Effector memory CD4-positive, alpha-beta T cell (primary cell): ENCODE results near the gene CREBL2.
"Not testable (repeated sequence)": the region's sequence is repeated elsewhere in the genome, so short reads cannot be mapped to it uniquely, and the experiment has no call there.

Source experiments
- DNase-seq, 3 donors: peaks; one replicate each; pipeline ENCODE4 v3.0.0-alpha.2; 2020
- H3K27ac ChIP-seq: 2 replicates; pipeline ENCODE4 v1.7.0; 2013; ENCODE audit warnings: mild to moderate bottlenecking, low read length, moderate library complexity; ENCODE audit not compliant: insufficient read depth, poor library complexity, severe bottlenecking
- H3K27me3 ChIP-seq: replicated peaks from 2 replicates; pipeline ENCODE4 v1.7.0; 2013; ENCODE audit warnings: mild to moderate bottlenecking, low read length; ENCODE audit not compliant: insufficient read depth, control insufficient read depth, poor library complexity, severe bottlenecking
- H3K36me3 ChIP-seq: 2 replicates; pipeline ENCODE4 v1.7.0; 2013; ENCODE audit warnings: mild to moderate bottlenecking, low read length, moderate library complexity; ENCODE audit not compliant: control insufficient read depth, insufficient read depth
- H3K4me1 ChIP-seq: 2 replicates; pipeline ENCODE4 v1.7.0; 2013; ENCODE audit warnings: low read length, mild to moderate bottlenecking; ENCODE audit not compliant: control insufficient read depth, insufficient read depth, poor library complexity, severe bottlenecking
- H3K4me3 ChIP-seq: 2 replicates; pipeline ENCODE4 v1.7.0; 2013; ENCODE audit warnings: low read length, low read depth, mild to moderate bottlenecking; ENCODE audit not compliant: insufficient read depth, poor library complexity, severe bottlenecking
- H3K9me3 ChIP-seq: 2 replicates; pipeline ENCODE4 v1.7.0; 2013; ENCODE audit warnings: mild to moderate bottlenecking, low read length, moderate library complexity; ENCODE audit not compliant: control insufficient read depth
- total RNA-seq, 3 donors: gene quantifications; one replicate each; lab custom pipeline; 2026; lab: John Stamatoyannopoulos, UW

CREBL2 gene, protein sequence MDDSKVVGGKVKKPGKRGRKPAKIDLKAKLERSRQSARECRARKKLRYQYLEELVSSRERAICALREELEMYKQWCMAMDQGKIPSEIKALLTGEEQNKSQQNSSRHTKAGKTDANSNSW
- total RNA-seq = 54.2 to 118 (median 60.8) reads per million in 3 donors

DNA sequence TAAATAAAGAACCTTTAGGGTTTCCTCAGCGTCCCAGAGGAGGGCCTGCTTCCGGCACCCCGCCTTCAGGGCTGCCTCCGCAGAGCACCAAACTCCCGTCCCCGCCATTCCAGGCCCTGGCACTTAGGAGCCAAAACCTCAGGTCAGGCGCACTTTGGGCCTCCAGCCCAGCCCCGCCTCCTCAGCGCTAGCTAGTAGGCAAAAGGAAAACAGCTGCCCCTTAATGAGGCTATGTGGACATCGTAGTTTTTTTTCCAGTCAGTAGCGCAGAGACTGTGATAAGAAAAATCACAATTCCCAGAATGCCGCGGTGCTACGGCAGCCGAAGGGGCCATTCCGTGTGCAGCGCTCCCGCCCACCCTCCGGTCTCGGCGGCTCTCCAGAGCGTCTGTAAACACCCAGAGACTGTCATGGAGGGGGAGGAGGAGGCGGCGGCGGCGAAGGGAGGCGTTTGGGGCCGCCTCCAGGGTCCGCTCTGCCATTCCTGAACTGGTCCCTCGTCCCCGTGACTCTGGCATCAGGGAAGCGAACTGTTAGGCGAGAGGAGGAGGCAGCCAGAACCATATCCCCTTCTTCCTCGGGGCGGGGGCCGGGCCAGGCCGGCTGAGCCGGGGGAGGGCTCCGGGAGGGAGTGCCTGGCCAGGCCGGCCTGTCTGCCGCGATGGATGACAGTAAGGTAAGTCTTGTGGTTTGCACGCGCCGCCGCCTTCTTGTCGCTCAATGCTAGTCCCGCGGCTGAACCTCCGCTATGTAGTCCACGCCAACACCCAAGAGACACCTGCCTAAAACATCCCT, at the start of gene CREBL2:
Gene CREBL2 (plus strand): TSS at position 365 of the 795 bp plus-strand sequence. CDS start 297 bp downstream, at position 662.
- peak within 1 kb of the TSS; percentile 96 for H3K27ac ChIP-seq
- H3K4me3 ChIP-seq = peak within 1 kb of the TSS; percentile 76

DNA sequence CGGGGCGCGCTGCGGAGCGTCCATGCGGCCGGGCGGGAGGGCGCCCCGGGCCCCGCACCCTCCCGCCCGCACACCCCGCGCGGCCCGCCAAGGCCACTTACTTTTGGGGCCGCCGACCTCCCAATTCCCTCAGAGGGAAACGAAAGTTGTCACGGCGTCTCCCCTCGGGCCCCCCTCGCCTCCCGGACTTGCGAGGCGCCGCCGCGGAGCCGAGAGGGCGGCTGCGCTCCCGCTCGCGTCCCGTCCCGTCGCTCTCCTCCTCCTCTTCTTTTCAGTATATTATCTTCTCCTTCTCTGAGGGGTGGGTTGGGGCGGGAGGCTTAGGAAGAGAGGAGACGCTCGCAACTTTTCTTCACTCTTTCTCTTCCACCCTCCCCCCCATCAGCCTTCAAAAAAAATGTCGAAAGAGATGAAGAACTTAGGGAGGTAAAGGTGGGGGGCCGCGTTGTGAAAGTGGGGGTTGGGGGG, 49.6 kb upstream of the CREBL2 start:
- no peaks in the 10 kb centered on the region for H3K9me3 ChIP-seq
- H3K36me3 ChIP-seq = no peaks in the 10 kb centered on the region
- H3K4me1 ChIP-seq = peaks cover 23% of the 10 kb centered on the region
- H3K27ac ChIP-seq = peak overlapping the region; percentile 99
- peak in 2 of 3 donors; percentile 21 for DNase-seq
- H3K4me3 ChIP-seq = peak overlapping the region; percentile 57
- no peaks in the 10 kb centered on the region for H3K27me3 ChIP-seq

More for the DNA sequence above, at the start of gene CREBL2:
- Histone ChIP-seq H3K4me1 (peaks cover 20% of the 10 kb centered on the region), H3K9me3 (no peaks in the 10 kb centered on the region), H3K36me3 (no peaks in the 10 kb centered on the region), H3K27me3 (no peaks in the 10 kb centered on the region)
- DNase-seq = peak; percentile 74 to 78 (median 76)

DNA sequence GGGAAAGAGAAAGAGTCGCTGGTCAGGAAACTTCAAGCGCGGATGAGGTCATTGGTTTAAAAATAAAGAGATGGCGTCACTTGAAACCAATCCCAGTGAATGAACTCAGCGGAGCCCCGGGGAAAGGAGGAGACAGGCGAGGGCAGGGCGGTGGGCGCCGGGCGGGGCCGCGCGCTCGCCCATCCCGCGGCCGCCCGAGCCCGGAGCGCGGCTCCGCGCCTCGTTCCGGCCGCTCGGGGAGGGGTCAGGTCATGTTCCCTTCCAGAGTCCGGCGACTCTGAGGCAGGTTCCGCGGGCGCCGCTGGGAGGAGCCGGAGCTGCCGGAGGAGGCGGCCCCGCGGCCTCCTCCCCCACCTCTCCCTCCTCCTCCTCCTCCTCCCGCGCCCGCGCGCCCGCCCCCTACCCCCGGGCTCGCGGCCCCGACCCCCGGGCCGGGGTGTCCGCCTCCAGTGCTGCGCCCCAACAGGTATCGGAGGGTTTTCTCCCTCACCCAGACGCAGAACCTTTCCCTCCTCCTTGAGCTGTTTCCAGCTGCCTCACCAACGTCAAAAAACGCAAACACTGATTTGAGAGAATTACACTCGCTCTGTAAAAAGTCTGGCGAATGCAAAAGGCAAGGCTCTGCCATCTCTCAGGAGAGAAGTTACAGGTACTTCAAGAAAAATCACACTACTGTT, 49.0 kb upstream of the CREBL2 start, which contains the start of gene DUSP16:
Gene DUSP16 (minus strand): TSS at position 279 of the 677 bp plus-strand sequence. CDS start 41,765 bp downstream, outside the sequence.
- Histone ChIP-seq H3K27me3 (no peaks in the 10 kb centered on the region), H3K4me1 (peaks cover 21% of the 10 kb centered on the region), H3K27ac (peak within 1 kb of the TSS; percentile 99), H3K36me3 (no peaks in the 10 kb centered on the region), H3K4me3 (peak within 1 kb of the TSS; percentile 61), H3K9me3 (no peaks in the 10 kb centered on the region)
- DNase-seq = peak; percentile 72 to 76 (median 76)

DNA sequence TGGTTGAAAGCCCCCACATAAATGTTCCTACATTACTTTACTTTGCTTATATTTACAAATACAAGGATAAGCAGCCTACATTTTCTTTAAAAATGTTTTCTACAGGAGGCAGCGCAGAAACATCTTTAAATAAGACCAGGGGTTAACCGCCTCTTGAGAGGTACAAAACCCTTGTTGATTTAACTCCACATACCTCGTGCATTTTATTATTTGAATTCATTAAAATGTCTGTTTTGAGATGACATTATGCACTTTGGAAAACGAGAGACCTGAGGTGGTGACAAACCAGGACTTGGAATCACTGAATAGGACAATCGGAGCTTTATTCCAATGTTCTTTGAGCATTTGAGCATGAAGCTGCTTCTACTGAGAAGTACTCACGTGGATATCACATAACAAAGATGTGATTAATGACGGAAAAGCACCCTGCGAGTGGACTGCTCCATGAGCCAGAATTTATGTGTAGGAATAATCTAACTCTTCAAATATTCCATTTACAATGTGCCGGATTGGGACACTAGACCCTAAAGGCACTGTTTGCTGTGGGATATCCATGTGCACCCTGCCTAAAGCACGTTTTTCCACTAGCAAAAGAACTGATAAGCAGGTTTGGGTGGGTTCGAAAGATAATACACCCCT, 48.3 kb upstream of the CREBL2 start:
- Histone ChIP-seq H3K4me1 (peaks cover 17% of the 10 kb centered on the region), H3K4me3 (peak overlapping the region; percentile 61), H3K27ac (peak overlapping the region; percentile 99)

DNA sequence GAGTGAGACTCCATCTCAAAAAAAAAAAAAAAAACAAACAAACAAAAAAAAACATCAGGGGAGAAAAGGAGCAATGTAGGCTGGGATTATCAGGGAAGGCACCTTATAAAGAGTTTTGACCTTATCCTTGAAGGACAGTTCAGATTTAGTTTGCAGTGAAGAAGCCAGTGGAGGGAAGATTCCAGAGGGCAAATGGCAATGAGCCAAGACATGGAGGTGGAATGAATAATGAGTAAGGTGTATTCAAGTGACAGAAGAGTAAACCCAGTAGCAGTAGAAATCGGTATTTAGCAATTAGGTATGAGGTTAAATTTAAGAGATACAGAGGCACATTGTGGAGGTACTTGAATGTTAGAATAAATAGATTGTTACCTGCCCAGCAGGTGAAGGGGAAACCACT, 46.8 kb upstream of the CREBL2 start:
- no peak for DNase-seq
- no peaks in the 10 kb centered on the region for H3K9me3 ChIP-seq
- no peaks in the 10 kb centered on the region for H3K27me3 ChIP-seq
- peaks cover 14% of the 10 kb centered on the region for H3K4me1 ChIP-seq
- H3K27ac ChIP-seq = no peak overlapping the region
- no peak overlapping the region for H3K4me3 ChIP-seq
- no peaks in the 10 kb centered on the region for H3K36me3 ChIP-seq

More for the DNA sequence above, 48.3 kb upstream of the CREBL2 start:
- DNase-seq = no peak
- Histone ChIP-seq H3K27me3 (no peaks in the 10 kb centered on the region), H3K9me3 (no peaks in the 10 kb centered on the region), H3K36me3 (no peaks in the 10 kb centered on the region)

DNA sequence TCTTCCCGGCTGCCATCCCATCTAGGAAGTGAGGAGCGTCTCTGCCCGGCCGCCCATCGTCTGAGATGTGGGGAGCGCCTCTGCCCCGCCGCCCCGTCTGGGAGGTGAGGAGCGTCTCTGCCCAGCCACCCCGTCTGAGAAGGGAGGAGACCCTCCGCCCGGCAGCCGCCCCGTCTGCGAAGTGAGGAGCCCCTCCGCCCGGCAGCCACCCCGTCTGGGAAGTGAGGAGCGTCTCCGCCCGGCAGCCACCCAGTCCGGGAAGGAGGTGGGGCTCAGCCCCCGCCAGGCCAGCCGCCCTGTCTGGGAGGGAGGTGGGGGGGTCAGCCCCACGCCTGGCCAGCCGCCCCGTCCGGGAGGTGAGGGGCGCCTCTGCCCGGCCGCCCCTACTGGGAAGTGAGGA, 45.7 kb upstream of the CREBL2 start:
- H3K27me3 ChIP-seq, H3K27ac ChIP-seq, H3K4me3 ChIP-seq, H3K9me3 ChIP-seq, DNase-seq, H3K36me3 ChIP-seq: not testable (repeated sequence)
- H3K4me1 ChIP-seq = peaks cover 14% of the 10 kb centered on the region

DNA sequence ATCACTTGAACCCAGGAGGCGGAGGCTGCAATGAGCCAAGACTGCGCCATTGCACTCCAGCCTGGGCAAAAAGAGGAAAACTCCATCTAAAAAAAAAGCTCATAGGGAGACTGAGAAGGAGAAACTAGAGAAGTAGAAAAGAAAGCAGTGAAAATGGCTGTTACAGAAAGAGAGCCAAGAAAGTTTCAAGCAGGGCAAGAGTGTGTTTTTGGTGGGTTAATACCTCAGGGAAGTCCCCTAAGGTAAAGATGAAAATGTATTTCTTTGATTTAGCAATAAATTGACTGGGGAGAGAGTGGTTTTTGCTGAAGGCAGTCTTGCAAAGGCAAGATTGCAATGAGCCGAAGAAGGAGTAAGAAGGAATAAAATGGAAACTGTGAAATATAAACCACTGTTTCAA, 39.0 kb upstream of the CREBL2 start:
- H3K4me1 ChIP-seq = no peaks in the 10 kb centered on the region
- H3K9me3 ChIP-seq = no peaks in the 10 kb centered on the region
- H3K4me3 ChIP-seq = no peak overlapping the region
- H3K27ac ChIP-seq = no peak overlapping the region
- H3K27me3 ChIP-seq = no peaks in the 10 kb centered on the region
- no peaks in the 10 kb centered on the region for H3K36me3 ChIP-seq
- DNase-seq = no peak

DNA sequence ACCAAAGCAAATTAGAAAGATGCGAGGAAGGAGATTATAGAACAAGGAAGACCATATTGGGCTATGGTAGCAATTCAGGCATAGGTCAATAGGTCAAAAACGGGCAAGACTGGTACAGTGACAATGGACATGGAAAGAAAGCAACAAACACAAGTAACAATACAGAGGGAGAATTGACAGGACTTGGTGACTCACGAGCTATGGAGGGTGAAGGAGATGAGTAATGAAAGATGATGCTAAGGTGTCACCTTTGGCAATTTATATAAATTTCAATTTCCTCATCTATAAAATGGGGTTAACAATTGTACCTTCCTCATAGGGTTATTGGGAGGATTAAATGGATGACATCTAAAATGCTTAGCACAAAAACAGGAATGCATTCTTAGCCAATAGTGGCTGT, 33.9 kb upstream of the CREBL2 start:
- Histone ChIP-seq H3K27me3 (no peaks in the 10 kb centered on the region), H3K4me1 (no peaks in the 10 kb centered on the region), H3K9me3 (no peaks in the 10 kb centered on the region), H3K4me3 (no peak overlapping the region), H3K27ac (no peak overlapping the region), H3K36me3 (no peaks in the 10 kb centered on the region)
- DNase-seq = no peak

DNA sequence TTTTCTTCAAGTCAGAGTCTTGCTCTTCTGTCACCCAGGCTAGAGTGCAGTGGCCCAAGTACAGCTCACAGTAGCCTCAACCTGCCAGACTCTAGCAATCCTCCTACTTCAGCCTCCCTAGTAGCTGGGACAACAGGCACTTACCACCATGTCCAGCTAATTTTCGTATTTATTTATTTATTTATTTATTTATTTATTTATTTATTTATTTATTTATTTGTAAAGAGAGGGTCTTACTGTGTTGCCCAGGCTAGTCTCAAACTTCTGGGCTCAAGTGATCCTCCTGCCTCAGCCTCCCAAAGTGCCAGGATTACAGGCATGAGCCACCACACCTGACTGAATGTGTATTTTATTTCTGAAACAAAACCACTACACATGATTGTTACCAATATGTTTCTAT, 31.0 kb upstream of the CREBL2 start:
- H3K4me1 ChIP-seq, H3K27ac ChIP-seq, H3K27me3 ChIP-seq, H3K36me3 ChIP-seq, H3K4me3 ChIP-seq, H3K9me3 ChIP-seq, DNase-seq: not testable (repeated sequence)
